ENCODE results near the gene NDOR1.

The NDOR1 gene

DNA sequence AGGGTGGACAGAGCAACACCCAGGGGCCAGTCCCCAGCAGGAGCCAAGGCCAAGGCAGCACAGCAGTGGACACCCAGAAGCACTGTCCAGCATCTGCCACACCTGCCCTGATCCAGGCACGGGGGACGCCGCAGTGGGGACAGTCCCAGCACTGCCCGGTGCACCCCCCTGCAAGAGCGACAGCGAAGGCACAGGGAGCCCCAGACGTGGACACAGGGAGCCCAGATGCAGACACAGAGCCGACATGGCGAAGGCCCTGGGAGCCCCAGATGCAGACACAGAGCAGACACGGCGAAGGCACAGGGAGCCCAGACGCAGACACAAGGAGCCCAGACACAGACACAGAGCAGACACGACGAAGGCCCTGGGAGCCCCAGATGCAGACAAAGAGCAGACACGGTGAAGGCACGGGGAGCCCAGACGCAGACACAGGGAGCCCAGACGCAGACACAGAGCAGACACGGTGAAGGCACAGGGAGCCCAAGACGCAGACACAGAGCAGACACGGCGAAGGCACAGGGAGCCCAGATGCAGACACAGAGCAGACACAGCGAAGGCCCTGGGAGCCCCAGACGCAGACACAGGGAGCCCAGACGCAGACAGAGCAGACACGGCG lies 21.4 kb upstream of the NDOR1 start:
- no peak overlapping the region for H3K4me3 ChIP-seq (ENCODE audit: low read length)
- TF ChIP-seq ZNF274 (IDR thresholded peaks at IDR 0.05; ENCODE audit: low read depth, low read length), result no peak

GRCh38 chr9:137184881-137185660 lies 20.4 kb upstream of the NDOR1 start:
- H3K4me3 ChIP-seq (ENCODE audit: low read length), result no peak overlapping the region
- TF ChIP-seq ZNF274 (IDR thresholded peaks at IDR 0.05; ENCODE audit: low read depth, low read length), result no peak

DNA sequence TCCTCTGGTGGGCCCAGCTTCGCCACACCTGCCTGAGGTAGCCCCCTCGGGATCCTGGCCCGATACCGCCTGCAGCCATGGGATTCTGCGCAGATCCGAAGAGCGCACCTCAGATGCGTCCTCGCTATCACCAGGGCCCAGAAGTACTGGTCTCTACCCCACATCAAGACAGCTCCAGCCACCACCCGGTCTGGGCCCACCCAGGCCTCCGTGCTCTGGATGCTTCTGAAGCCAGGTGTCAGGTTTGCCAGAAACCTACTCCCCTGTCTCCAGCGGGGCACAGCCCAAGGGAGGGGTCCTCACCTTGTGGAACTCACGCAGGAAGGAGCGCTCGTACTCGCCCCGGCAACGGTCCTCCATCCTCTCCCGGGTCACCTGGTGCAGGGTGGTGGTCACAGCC lies 19.6 kb upstream of the NDOR1 start:
- TF ChIP-seq ZNF274 (IDR thresholded peaks at IDR 0.05; ENCODE audit: low read depth, low read length), result no peak
- no peak overlapping the region for H3K4me3 ChIP-seq (ENCODE audit: low read length)

- no peak overlapping the region for H3K4me3 ChIP-seq (ENCODE audit: low read length)
- no peak for TF ChIP-seq ZNF274 (IDR thresholded peaks at IDR 0.05; ENCODE audit: low read depth, low read length)
Measured at GRCh38 chr9:137186385-137186784, 19.1 kb upstream of the NDOR1 start.

DNA sequence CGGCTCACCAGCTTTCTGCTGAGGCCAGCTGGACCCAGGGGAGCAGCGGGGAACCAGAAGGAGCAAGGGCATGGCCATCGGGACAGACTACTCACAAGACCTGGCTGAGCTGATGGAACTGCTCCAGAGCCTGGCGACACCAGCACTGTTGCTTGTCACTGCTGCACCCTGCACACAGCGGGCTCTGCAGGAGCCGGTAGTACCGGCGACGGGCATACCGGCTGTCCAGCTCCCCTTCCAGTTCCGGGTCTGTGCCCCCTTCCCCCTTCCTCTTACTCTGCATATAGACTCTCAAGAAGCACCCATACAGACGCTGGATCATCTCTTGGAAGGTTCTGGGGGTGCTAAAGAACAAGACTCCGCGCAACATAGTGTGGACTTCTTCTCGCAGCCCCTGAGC lies 18.1 kb upstream of the NDOR1 start:
- peak overlapping the region; percentile 80 for H3K4me3 ChIP-seq (ENCODE audit: low read length)
- TF ChIP-seq ZNF274 (IDR thresholded peaks at IDR 0.05; ENCODE audit: low read depth, low read length), result no peak

DNA sequence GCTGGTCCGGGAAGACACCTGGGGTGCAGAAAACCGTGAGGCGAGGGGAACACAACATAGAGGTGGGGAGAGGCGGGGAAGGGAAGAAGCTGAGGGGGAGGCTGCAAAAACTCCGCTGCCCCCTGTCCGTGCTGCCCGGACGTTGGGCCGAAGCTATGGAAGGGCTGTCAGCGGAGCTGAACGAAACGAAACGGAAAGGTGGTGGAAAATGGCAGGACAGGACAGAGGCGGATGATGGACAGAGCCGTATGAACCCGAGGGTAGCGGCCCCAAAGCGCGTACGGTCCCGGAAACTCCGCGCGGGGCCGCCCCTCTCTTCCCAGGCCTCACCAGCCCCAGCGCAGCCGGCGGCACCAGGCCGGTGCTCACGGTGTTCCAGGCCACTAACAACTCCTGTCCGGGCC lies 17.4 kb upstream of the NDOR1 start:
- no peak for TF ChIP-seq ZNF274 (IDR thresholded peaks at IDR 0.05; ENCODE audit: low read depth, low read length)
- H3K4me3 ChIP-seq (ENCODE audit: low read length), result peak overlapping the region; percentile 80

GRCh38 chr9:137188490-137189296 lies 16.8 kb upstream of the NDOR1 start, which contains the start of the genes ANAPC2 and SSNA1:
Gene ANAPC2, minus strand, starts transcription at chr9:137188560. Its CDS starts 28 bp downstream, at chr9:137188532.
Gene SSNA1, plus strand, starts transcription at chr9:137188676. Its CDS starts 51 bp downstream, at chr9:137188727.
- no peak for TF ChIP-seq ZNF274 (IDR thresholded peaks at IDR 0.05; ENCODE audit: low read depth, low read length)
- peak within 1 kb of the TSS; percentile 80 for H3K4me3 ChIP-seq (ENCODE audit: low read length)

- TF ChIP-seq ZNF274 (IDR thresholded peaks at IDR 0.05; ENCODE audit: low read depth, low read length), result no peak
- peak overlapping the region; percentile 80; the same call in 1 of the 2 replicates for H3K4me3 ChIP-seq (ENCODE audit: low read length)
Measured at GRCh38 chr9:137189297-137190295, 15.9 kb upstream of the NDOR1 start.

- H3K4me3 ChIP-seq (ENCODE audit: low read length), result no peak overlapping the region
- TF ChIP-seq ZNF274 (IDR thresholded peaks at IDR 0.05; ENCODE audit: low read depth, low read length), result no peak
Measured at GRCh38 chr9:137190315-137190856, 15.1 kb upstream of the NDOR1 start.

- no peak overlapping the region for H3K4me3 ChIP-seq (ENCODE audit: low read length)
- TF ChIP-seq ZNF274 (IDR thresholded peaks at IDR 0.05; ENCODE audit: low read depth, low read length), result no peak
Measured at GRCh38 chr9:137191245-137191644, 14.3 kb upstream of the NDOR1 start.

DNA sequence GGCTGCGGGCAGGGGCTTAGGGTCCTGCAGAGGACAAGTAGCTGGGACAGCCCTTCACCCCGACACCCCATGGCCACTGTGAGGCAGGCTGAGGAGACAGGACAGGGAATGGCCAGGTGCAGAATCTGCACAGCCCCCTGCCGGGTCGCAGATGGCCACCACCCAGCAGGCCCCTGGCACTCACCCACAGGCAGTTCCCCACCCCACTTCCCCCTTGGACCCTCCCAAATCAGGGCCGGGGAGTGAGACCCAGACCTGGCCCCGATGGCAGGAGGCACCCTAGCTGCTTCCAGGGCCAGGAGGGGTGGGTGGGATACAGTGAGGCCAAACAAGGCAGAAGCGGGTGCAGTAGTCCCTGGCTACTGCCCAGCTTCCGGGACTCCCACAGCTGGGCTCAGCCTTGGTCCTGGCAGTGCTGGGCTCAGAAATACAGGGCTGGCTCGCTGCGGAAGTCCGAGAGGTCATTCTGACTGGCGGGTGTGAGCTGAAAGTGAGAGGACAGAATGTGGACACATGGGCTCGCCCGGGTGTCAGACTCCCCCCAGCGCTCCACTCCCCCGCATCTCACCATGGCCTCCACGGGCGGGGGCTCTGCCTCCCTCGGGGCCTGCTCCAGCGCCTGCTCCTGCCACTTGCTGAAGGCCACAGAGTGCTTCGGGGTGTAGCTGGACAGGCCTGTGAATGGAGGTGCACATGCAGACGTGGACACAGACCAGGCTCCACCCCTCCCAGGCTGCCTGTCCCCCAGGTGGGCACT lies 13.6 kb upstream of the NDOR1 start:
- H3K4me3 ChIP-seq (ENCODE audit: low read length), result no peak overlapping the region
- no peak for TF ChIP-seq ZNF274 (IDR thresholded peaks at IDR 0.05; ENCODE audit: low read depth, low read length)

GRCh38 chr9:137192448-137192780 lies 13.1 kb upstream of the NDOR1 start:
- TF ChIP-seq ZNF274 (IDR thresholded peaks at IDR 0.05; ENCODE audit: low read depth, low read length), result no peak
- H3K4me3 ChIP-seq (ENCODE audit: low read length), result no peak overlapping the region

Measured in GM08714 (cell line).